GM12878 (cell line): ENCODE measurements around the gene SMIM32. TPM values are rescaled to one million over a fixed set of nuclear protein-coding genes. Genes with fewer than 3 reads are reported as not detected.
A peak's percentile ranks its signal among the peaks of the same experiment; 100 is the strongest.

Source experiments
- ATF2 ChIP-seq: IDR thresholded peaks from 2 replicates; pipeline ENCODE4 v1.6.1; 2012; ENCODE audit warnings: low read length, inconsistent platforms
- EED ChIP-seq: sonication (generic); IDR thresholded peaks from 2 replicates; pipeline ENCODE4 v1.6.1; 2016; ENCODE audit warnings: antibody characterized with exemption, low read depth
- ESRRA ChIP-seq: IDR thresholded peaks from 2 replicates; pipeline ENCODE4 v1.6.1; 2012; ENCODE audit warnings: mild to moderate bottlenecking, low read length, improper control_type of control experiment
- ETV6 ChIP-seq, 2 experiments: fragments of 450-650 bp in 1 of 2; IDR thresholded peaks in 1 of 2; conservative IDR thresholded peaks in 1 of 2; 2 replicates each; pipeline ENCODE4 v1.6.1; 2014; ENCODE audit warnings: antibody characterized with exemption in 1 of 2, borderline replicate concordance in 1 of 2, low read depth in 1 of 2, mild to moderate bottlenecking in 1 of 2, moderate library complexity in 1 of 2
- FOXK2 ChIP-seq: fragments of 450-650 bp; IDR thresholded peaks from 2 replicates; pipeline ENCODE4 v1.6.1; 2017; ENCODE audit warnings: mild to moderate bottlenecking, moderate library complexity
- GABPA ChIP-seq: IDR thresholded peaks from 2 replicates; pipeline ENCODE4 v1.6.1; 2014; ENCODE audit warnings: antibody characterized with exemption, low read depth, mild to moderate bottlenecking, inconsistent platforms
- GATAD2B ChIP-seq: fragments of 450-650 bp; conservative IDR thresholded peaks from 2 replicates; pipeline ENCODE4 v1.6.1; 2017; ENCODE audit warnings: low read depth, mild to moderate bottlenecking, moderate library complexity
- HCFC1 ChIP-seq: fragments of 150-350 bp; IDR thresholded peaks from 2 replicates; pipeline ENCODE4 v1.6.1; 2014; ENCODE audit warnings: low read length
- IRF4 ChIP-seq: IDR thresholded peaks from 2 replicates; pipeline ENCODE4 v1.6.1; 2011; ENCODE audit warnings: low read depth, low read length
- MEF2B ChIP-seq: fragments of 450-650 bp; IDR thresholded peaks from 2 replicates; pipeline ENCODE4 v1.6.1; 2018; ENCODE audit warnings: mild to moderate bottlenecking, moderate library complexity; ENCODE audit not compliant: partially characterized antibody, poor library complexity, severe bottlenecking
- MTA3 ChIP-seq: IDR thresholded peaks from 2 replicates; pipeline ENCODE4 v1.6.1; 2012; ENCODE audit warnings: low read length, inconsistent platforms, borderline replicate concordance
- PML ChIP-seq: IDR thresholded peaks from 2 replicates; pipeline ENCODE4 v1.6.1; 2012; ENCODE audit warnings: low read length, inconsistent platforms
- POU2F2 ChIP-seq: IDR thresholded peaks from 3 replicates; pipeline ENCODE4 v1.6.1; 2011; ENCODE audit warnings: low read depth, mild to moderate bottlenecking, low read length, borderline replicate concordance
- RAD51 ChIP-seq: fragments of 450-650 bp; IDR thresholded peaks from 2 replicates; pipeline ENCODE4 v1.6.1; 2016; ENCODE audit warnings: moderate library complexity, mild to moderate bottlenecking, inconsistent platforms
- SIN3A ChIP-seq: IDR thresholded peaks from 2 replicates; pipeline ENCODE4 v1.6.1; 2012; ENCODE audit warnings: low read depth, low read length, improper control_type of control experiment
- SP1 ChIP-seq: IDR thresholded peaks from one replicate; pipeline ENCODE4 v1.6.1; 2011; ENCODE audit warnings: low read depth, low read length
- USF1 ChIP-seq: IDR thresholded peaks from 2 replicates; pipeline ENCODE4 v1.6.1; 2011; ENCODE audit warnings: borderline replicate concordance, low read depth, mild to moderate bottlenecking, moderate library complexity, mixed read lengths, low read length; ENCODE audit not compliant: insufficient read depth; ENCODE audit errors: extremely low read length
- WRNIP1 ChIP-seq: IDR thresholded peaks from 2 replicates; pipeline ENCODE4 v1.6.1; 2011; ENCODE audit warnings: low read depth, low read length, improper control_type of control experiment, borderline replicate concordance
- YBX1 ChIP-seq: fragments of 450-650 bp; IDR thresholded peaks from 2 replicates; pipeline ENCODE4 v1.6.1; 2016; ENCODE audit warnings: antibody characterized with exemption
- polyA plus RNA-seq, 11 experiments: library from polyadenylated mRNA; depleted of rRNA in 4 of 11; unstranded in 6 of 11; stranded (reverse) in 5 of 11; fragments of >200 nt; fragmentation: Nextera tagmentation in 4 of 11; fragmentation: Illumina TruSeq in 1 of 11; extraction: Ambion mirVana in 4 of 11; extraction: Trizol in 1 of 11; gene quantifications; 1 replicate in 1 of 11; 2 replicates in 10 of 11; pipeline versions ENCODE4 v1.2.1 to v1.2.3, GENCODE V29; 2011 to 2016; ENCODE audit warnings: inconsistent platforms in 2 of 11, missing spikeins in 2 of 11, low read depth in 1 of 11
- total RNA-seq, 4 experiments: library from RNA; depleted of rRNA in 3 of 4; stranded (reverse); fragments of >200 nt in 3 of 4; fragmentation: Illumina TruSeq in 1 of 4; extraction: Trizol in 1 of 4; gene quantifications; 2 replicates each; pipeline versions ENCODE4 v1.2.1 to v1.2.3, GENCODE V29; 2013 to 2021
- TF ChIP-seq, protein P1 (sequence below): IDR thresholded peaks from 2 replicates; pipeline ENCODE4 v1.6.1; 2012; ENCODE audit warnings: low read depth, low read length, improper control_type of control experiment
- TF ChIP-seq, protein P2 (sequence below): fragments of 450-650 bp; IDR thresholded peaks from 2 replicates; pipeline ENCODE4 v1.6.1; 2017; ENCODE audit warnings: low read depth, mild to moderate bottlenecking, moderate library complexity
- TF ChIP-seq, protein P3 (sequence below): IDR thresholded peaks from 2 replicates; pipeline ENCODE4 v1.6.1; 2012; ENCODE audit warnings: mild to moderate bottlenecking, low read depth, low read length

SMIM32 gene
- total and polyA plus RNA-seq, 10 of the 15 experiments (the other 5 are each of a cell fraction or from before 2014, with no cell fraction given): not detected

- TF ChIP-seq HCFC1 (no peak), FOXK2 (no peak), WRNIP1 (no peak), USF1 (no peak), GATAD2B (no peak), RAD51 (no peak), ESRRA (no peak), SIN3A (no peak), YBX1 (no peak), ATF2 (peak; percentile 56), MEF2B (no peak), IRF4 (no peak), PML (no peak), POU2F2 (no peak), GABPA (0 out of 2 replicates have a peak, but pooled peaks have one; percentile 38), ETV6 (conservative IDR thresholded peaks at IDR 0.05 in 1 of 2, IDR thresholded peaks at IDR 0.05 in 1 of 2; ENCODE audit: borderline replicate concordance in 1 of 2, low read depth in 1 of 2) (no peak), MTA3 (0 out of 2 replicates have a peak, but pooled peaks have one; percentile 42), SP1 (no peak), EED (no peak)
- TF ChIP-seq, protein P1, sequence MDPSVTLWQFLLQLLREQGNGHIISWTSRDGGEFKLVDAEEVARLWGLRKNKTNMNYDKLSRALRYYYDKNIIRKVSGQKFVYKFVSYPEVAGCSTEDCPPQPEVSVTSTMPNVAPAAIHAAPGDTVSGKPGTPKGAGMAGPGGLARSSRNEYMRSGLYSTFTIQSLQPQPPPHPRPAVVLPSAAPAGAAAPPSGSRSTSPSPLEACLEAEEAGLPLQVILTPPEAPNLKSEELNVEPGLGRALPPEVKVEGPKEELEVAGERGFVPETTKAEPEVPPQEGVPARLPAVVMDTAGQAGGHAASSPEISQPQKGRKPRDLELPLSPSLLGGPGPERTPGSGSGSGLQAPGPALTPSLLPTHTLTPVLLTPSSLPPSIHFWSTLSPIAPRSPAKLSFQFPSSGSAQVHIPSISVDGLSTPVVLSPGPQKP: no peak
- TF ChIP-seq, protein P2, sequence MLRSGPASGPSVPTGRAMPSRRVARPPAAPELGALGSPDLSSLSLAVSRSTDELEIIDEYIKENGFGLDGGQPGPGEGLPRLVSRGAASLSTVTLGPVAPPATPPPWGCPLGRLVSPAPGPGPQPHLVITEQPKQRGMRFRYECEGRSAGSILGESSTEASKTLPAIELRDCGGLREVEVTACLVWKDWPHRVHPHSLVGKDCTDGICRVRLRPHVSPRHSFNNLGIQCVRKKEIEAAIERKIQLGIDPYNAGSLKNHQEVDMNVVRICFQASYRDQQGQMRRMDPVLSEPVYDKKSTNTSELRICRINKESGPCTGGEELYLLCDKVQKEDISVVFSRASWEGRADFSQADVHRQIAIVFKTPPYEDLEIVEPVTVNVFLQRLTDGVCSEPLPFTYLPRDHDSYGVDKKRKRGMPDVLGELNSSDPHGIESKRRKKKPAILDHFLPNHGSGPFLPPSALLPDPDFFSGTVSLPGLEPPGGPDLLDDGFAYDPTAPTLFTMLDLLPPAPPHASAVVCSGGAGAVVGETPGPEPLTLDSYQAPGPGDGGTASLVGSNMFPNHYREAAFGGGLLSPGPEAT: no peak
- TF ChIP-seq, protein P3, sequence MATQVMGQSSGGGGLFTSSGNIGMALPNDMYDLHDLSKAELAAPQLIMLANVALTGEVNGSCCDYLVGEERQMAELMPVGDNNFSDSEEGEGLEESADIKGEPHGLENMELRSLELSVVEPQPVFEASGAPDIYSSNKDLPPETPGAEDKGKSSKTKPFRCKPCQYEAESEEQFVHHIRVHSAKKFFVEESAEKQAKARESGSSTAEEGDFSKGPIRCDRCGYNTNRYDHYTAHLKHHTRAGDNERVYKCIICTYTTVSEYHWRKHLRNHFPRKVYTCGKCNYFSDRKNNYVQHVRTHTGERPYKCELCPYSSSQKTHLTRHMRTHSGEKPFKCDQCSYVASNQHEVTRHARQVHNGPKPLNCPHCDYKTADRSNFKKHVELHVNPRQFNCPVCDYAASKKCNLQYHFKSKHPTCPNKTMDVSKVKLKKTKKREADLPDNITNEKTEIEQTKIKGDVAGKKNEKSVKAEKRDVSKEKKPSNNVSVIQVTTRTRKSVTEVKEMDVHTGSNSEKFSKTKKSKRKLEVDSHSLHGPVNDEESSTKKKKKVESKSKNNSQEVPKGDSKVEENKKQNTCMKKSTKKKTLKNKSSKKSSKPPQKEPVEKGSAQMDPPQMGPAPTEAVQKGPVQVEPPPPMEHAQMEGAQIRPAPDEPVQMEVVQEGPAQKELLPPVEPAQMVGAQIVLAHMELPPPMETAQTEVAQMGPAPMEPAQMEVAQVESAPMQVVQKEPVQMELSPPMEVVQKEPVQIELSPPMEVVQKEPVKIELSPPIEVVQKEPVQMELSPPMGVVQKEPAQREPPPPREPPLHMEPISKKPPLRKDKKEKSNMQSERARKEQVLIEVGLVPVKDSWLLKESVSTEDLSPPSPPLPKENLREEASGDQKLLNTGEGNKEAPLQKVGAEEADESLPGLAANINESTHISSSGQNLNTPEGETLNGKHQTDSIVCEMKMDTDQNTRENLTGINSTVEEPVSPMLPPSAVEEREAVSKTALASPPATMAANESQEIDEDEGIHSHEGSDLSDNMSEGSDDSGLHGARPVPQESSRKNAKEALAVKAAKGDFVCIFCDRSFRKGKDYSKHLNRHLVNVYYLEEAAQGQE: no peak
Measured at GRCh38 chr5:136141561-136141960, 51.4 kb downstream of the SMIM32 start (continued).
